Naive thymus-derived CD8-positive, alpha-beta T cell (primary cell): ENCODE data around the gene RNF130. TPM values are rescaled to one million over a fixed set of nuclear protein-coding genes. Genes with fewer than 3 reads are reported as not detected.

Source experiments
- ATAC-seq, 2 donors: fragments of 150-1000 bp; cut with Tn5 transposase in 1 of 2; sonication (Bioruptor Pico), chemical (Tn5 transposase) in 1 of 2; 1 replicate in 1 of 2; 2 replicates in 1 of 2; pipeline ENCODE4 v1.10.0; 2021; ENCODE audit warnings: mild to moderate bottlenecking in 2 of 2, moderate library complexity in 2 of 2
- POLR2A ChIA-PET: fragments of 350-600 bp; sonication (Branson Sonifier 250); formaldehyde crosslinking; loops from one replicate; lab custom pipeline; 2021; ENCODE audit warnings: antibody characterized with exemption; lab: Charles Lee
- DNase-seq, 10 donors: peaks; one replicate each; pipeline versions ENCODE4 v3.0.0 to v3.0.0-alpha.2; 2020 to 2022
- H3K27ac Mint-ChIP-seq, 10 donors: one replicate each; pipeline ENCODE4 v1.8.0; 2020 to 2022; ENCODE audit warnings: mild to moderate bottlenecking in 10 of 10, mixed read lengths in 10 of 10, moderate library complexity in 4 of 10, inconsistent platforms in 1 of 10
- H3K27me3 Mint-ChIP-seq, 5 donors: one replicate each; pipeline ENCODE4 v1.8.0; 2021 to 2022; ENCODE audit warnings: mixed read lengths in 5 of 5
- H3K36me3 Mint-ChIP-seq, 3 donors: one replicate each; pipeline ENCODE4 v1.8.0; 2020 to 2022; ENCODE audit warnings: mixed read lengths in 3 of 3, mild to moderate bottlenecking in 2 of 3, inconsistent platforms in 1 of 3
- H3K4me1 Mint-ChIP-seq, 4 donors: one replicate each; pipeline ENCODE4 v1.8.0; 2021 to 2022; ENCODE audit warnings: mixed read lengths in 4 of 4
- H3K4me3 Mint-ChIP-seq, 10 donors: one replicate each; pipeline ENCODE4 v1.8.0; 2020 to 2022; ENCODE audit warnings: mild to moderate bottlenecking in 10 of 10, mixed read lengths in 10 of 10, moderate library complexity in 6 of 10, inconsistent platforms in 1 of 10
- H3K9me3 Mint-ChIP-seq, 9 donors: one replicate each; pipeline ENCODE4 v1.8.0; 2020 to 2022; ENCODE audit warnings: mixed read lengths in 9 of 9, mild to moderate bottlenecking in 3 of 9, inconsistent platforms in 1 of 9, moderate library complexity in 1 of 9
- polyA plus RNA-seq, 3 donors: library from polyadenylated mRNA; unstranded; fragments of 300-500 nt; fragmentation: Illumina TruSeq; gene quantifications; one replicate each; pipeline ENCODE4 v1.2.3, GENCODE V29; 2021
- total RNA-seq, 8 experiments: library from RNA in 2 of 8; stranded (reverse) in 2 of 8; gene quantifications; one replicate each; pipeline ENCODE4 v1.2.3 and lab custom pipeline; 2021 to 2026

Gene RNF130
- total and polyA plus RNA-seq, 5 experiments from 2014 or later = 17.8 to 24.2 (median 22.6) TPM

GRCh38 chr5:179923436-179923835 is 148.1 kb downstream of the RNF130 start:
- ATAC-seq = no peak
- H3K27me3 Mint-ChIP-seq = peaks cover 0 to 6% (median 0%) of the 10 kb centered on the region in 5 donors
- H3K36me3 Mint-ChIP-seq = no peaks in the 10 kb centered on the region
- H3K9me3 Mint-ChIP-seq = no peaks in the 10 kb centered on the region
- H3K4me3 Mint-ChIP-seq = no peak overlapping the region
- H3K27ac Mint-ChIP-seq = peak overlapping the region in 1 of 10 donors; percentile 54
- DNase-seq = no peak
- POLR2A ChIA-PET = no interaction called here
- peaks cover 0 to 7% (median 4%) of the 10 kb centered on the region in 4 donors for H3K4me1 Mint-ChIP-seq

GRCh38 chr5:179920175-179920574 is 151.4 kb downstream of the RNF130 start:
- ATAC-seq (no peak), DNase-seq (no peak)
- Mint-ChIP-seq H3K27me3 (peaks cover 0 to 9% (median 2%) of the 10 kb centered on the region in 5 donors), H3K9me3 (no peaks in the 10 kb centered on the region), H3K36me3 (no peaks in the 10 kb centered on the region), H3K27ac (no peak overlapping the region), H3K4me1 (peaks cover 0 to 7% (median 5%) of the 10 kb centered on the region in 4 donors), H3K4me3 (no peak overlapping the region)
- POLR2A ChIA-PET = no interaction called here

- Mint-ChIP-seq H3K27me3 (peaks cover 0 to 9% (median 2%) of the 10 kb centered on the region in 5 donors), H3K9me3 (no peaks in the 10 kb centered on the region), H3K36me3 (no peaks in the 10 kb centered on the region), H3K4me3 (no peak overlapping the region), H3K27ac (peak overlapping the region in 3 of 10 donors; percentile 46 to 61 (median 52)), H3K4me1 (peaks cover 0 to 7% (median 5%) of the 10 kb centered on the region in 4 donors)
- no peak for DNase-seq
- POLR2A ChIA-PET = interaction anchor here (0.5 kb wide), 1 partner anchor 152 kb away, joined by 4 read pairs; no protein-coding TSS in a partner anchor
- ATAC-seq = peak; percentile 35
Observed at GRCh38 chr5:179919487-179920060, 152.0 kb downstream of the RNF130 start.

- ATAC-seq = no peak
- peaks cover 0 to 9% (median 2%) of the 10 kb centered on the region in 5 donors for H3K27me3 Mint-ChIP-seq
- peak overlapping the region in 3 of 10 donors; percentile 46 to 61 (median 52) for H3K27ac Mint-ChIP-seq
- no peak overlapping the region for H3K4me3 Mint-ChIP-seq
- no peaks in the 10 kb centered on the region for H3K9me3 Mint-ChIP-seq
- POLR2A ChIA-PET = interaction anchor here (0.5 kb wide), 1 partner anchor 152 kb away, joined by 4 read pairs; no protein-coding TSS in a partner anchor
- H3K36me3 Mint-ChIP-seq = no peaks in the 10 kb centered on the region
- DNase-seq = no peak
- peaks cover 0 to 7% (median 5%) of the 10 kb centered on the region in 4 donors for H3K4me1 Mint-ChIP-seq
Observed at GRCh38 chr5:179918742-179919486, 152.6 kb downstream of the RNF130 start.

GRCh38 chr5:179916523-179916922 is 155.0 kb downstream of the RNF130 start:
- H3K4me1 Mint-ChIP-seq = peaks cover 0 to 7% (median 5%) of the 10 kb centered on the region in 4 donors
- no peak overlapping the region for H3K4me3 Mint-ChIP-seq
- no peaks in the 10 kb centered on the region for H3K36me3 Mint-ChIP-seq
- no peak for DNase-seq
- H3K27ac Mint-ChIP-seq = no peak overlapping the region
- ATAC-seq = no peak
- POLR2A ChIA-PET = interaction anchor here (0.6 to 1.4 kb wide), 2 partner anchors 10 to 59 kb away, joined by 3 read pairs; no protein-coding TSS in a partner anchor
- peaks cover 0 to 9% (median 2%) of the 10 kb centered on the region in 5 donors for H3K27me3 Mint-ChIP-seq
- no peaks in the 10 kb centered on the region for H3K9me3 Mint-ChIP-seq

- no peak for ATAC-seq
- DNase-seq = no peak
- Mint-ChIP-seq H3K27me3 (peaks cover 0 to 9% (median 2%) of the 10 kb centered on the region in 5 donors), H3K4me3 (no peak overlapping the region), H3K27ac (peak overlapping the region in 2 of 10 donors; percentile 21 to 25), H3K9me3 (no peaks in the 10 kb centered on the region), H3K36me3 (no peaks in the 10 kb centered on the region), H3K4me1 (peaks cover 0 to 7% (median 5%) of the 10 kb centered on the region in 4 donors)
- POLR2A ChIA-PET = no interaction called here
Observed at GRCh38 chr5:179915406-179915935, 156.1 kb downstream of the RNF130 start.

GRCh38 chr5:179914032-179914755 is 157.4 kb downstream of the RNF130 start:
- ATAC-seq = no peak
- DNase-seq = no peak
- H3K36me3 Mint-ChIP-seq = no peaks in the 10 kb centered on the region
- H3K9me3 Mint-ChIP-seq = no peaks in the 10 kb centered on the region
- H3K27me3 Mint-ChIP-seq = peaks cover 0 to 9% (median 0%) of the 10 kb centered on the region in 5 donors
- H3K4me3 Mint-ChIP-seq = no peak overlapping the region
- peak overlapping the region in 1 of 10 donors; percentile 67 for H3K27ac Mint-ChIP-seq
- H3K4me1 Mint-ChIP-seq = peaks cover 1 to 10% (median 2%) of the 10 kb centered on the region in 4 donors
- POLR2A ChIA-PET = interaction anchor here (1.2 kb wide), 1 partner anchor 112 kb away, joined by 3 read pairs; no protein-coding TSS in a partner anchor

GRCh38 chr5:179913461-179913860 is 158.1 kb downstream of the RNF130 start:
- H3K36me3 Mint-ChIP-seq = no peaks in the 10 kb centered on the region
- no peak overlapping the region for H3K4me3 Mint-ChIP-seq
- no peak for ATAC-seq
- peaks cover 0 to 4% (median 0%) of the 10 kb centered on the region in 5 donors for H3K27me3 Mint-ChIP-seq
- no peak overlapping the region for H3K27ac Mint-ChIP-seq
- peaks cover 0 to 15% (median 4%) of the 10 kb centered on the region in 4 donors for H3K4me1 Mint-ChIP-seq
- POLR2A ChIA-PET = interaction anchor here (1.2 kb wide), 1 partner anchor 111 kb away, joined by 3 read pairs; no protein-coding TSS in a partner anchor
- H3K9me3 Mint-ChIP-seq = no peaks in the 10 kb centered on the region
- no peak for DNase-seq

GRCh38 chr5:179912951-179913350 is 158.6 kb downstream of the RNF130 start:
- peak overlapping the region in 1 of 10 donors; percentile 62 for H3K27ac Mint-ChIP-seq

GRCh38 chr5:179912386-179912785 is 159.2 kb downstream of the RNF130 start:
- no peak for DNase-seq
- H3K9me3 Mint-ChIP-seq = no peaks in the 10 kb centered on the region
- no peak overlapping the region for H3K4me3 Mint-ChIP-seq
- H3K4me1 Mint-ChIP-seq = peaks cover 0 to 18% (median 5%) of the 10 kb centered on the region in 4 donors
- H3K36me3 Mint-ChIP-seq = no peaks in the 10 kb centered on the region
- H3K27me3 Mint-ChIP-seq = peaks cover 0 to 4% (median 0%) of the 10 kb centered on the region in 5 donors
- ATAC-seq = no peak
- POLR2A ChIA-PET = no interaction called here
- H3K27ac Mint-ChIP-seq = no peak overlapping the region

More at GRCh38 chr5:179912951-179913350, 158.6 kb downstream of the RNF130 start:
- Mint-ChIP-seq H3K4me3 (no peak overlapping the region), H3K9me3 (no peaks in the 10 kb centered on the region), H3K27me3 (peaks cover 0 to 4% (median 0%) of the 10 kb centered on the region in 5 donors), H3K4me1 (peaks cover 0 to 17% (median 5%) of the 10 kb centered on the region in 4 donors), H3K36me3 (no peaks in the 10 kb centered on the region)
- no peak for ATAC-seq
- DNase-seq = no peak
- POLR2A ChIA-PET = no interaction called here

GRCh38 chr5:179909224-179909623 is 162.3 kb downstream of the RNF130 start:
- DNase-seq (no peak), ATAC-seq (no peak)
- H3K27me3 Mint-ChIP-seq = no peaks in the 10 kb centered on the region
- H3K36me3 Mint-ChIP-seq = peaks cover 0 to 13% (median 0%) of the 10 kb centered on the region in 3 donors
- H3K4me3 Mint-ChIP-seq = peak overlapping the region; percentile 28 to 76 (median 48)
- H3K4me1 Mint-ChIP-seq = peaks cover 3 to 36% (median 26%) of the 10 kb centered on the region in 4 donors
- no peaks in the 10 kb centered on the region for H3K9me3 Mint-ChIP-seq
- POLR2A ChIA-PET = interaction anchor here (0.6 to 1.3 kb wide), 2 partner anchors 75 to 107 kb away, joined by 3 to 6 read pairs; no protein-coding TSS in a partner anchor
- peak overlapping the region in 8 of 10 donors; percentile 17 to 63 (median 54) for H3K27ac Mint-ChIP-seq

GRCh38 chr5:179908528-179908927 is 163.0 kb downstream of the RNF130 start:
- DNase-seq (no peak), ATAC-seq (no peak)
- H3K36me3 Mint-ChIP-seq = peaks cover 0 to 17% (median 0%) of the 10 kb centered on the region in 3 donors
- no peaks in the 10 kb centered on the region for H3K9me3 Mint-ChIP-seq
- H3K27me3 Mint-ChIP-seq = no peaks in the 10 kb centered on the region
- peaks cover 6 to 34% (median 27%) of the 10 kb centered on the region in 4 donors for H3K4me1 Mint-ChIP-seq
- peak overlapping the region; percentile 60 to 91 (median 86) for H3K4me3 Mint-ChIP-seq
- POLR2A ChIA-PET = interaction anchor here (0.8 to 1.3 kb wide), 2 partner anchors 48 to 106 kb away, joined by 3 to 6 read pairs; no protein-coding TSS in a partner anchor
- peak overlapping the region in 7 of 10 donors; percentile 31 to 83 (median 59) for H3K27ac Mint-ChIP-seq
